ENCODE measurements around the gene GRIN1. TPM values are rescaled to one million over a fixed set of nuclear protein-coding genes. Genes with fewer than 3 reads are reported as not detected.

GRIN1 gene
- total RNA-seq, 2 experiments from 2014 or later: 0.06 to 0.15 TPM

- H3K4me1 ChIP-seq (ENCODE audit: insufficient read depth, low read length, poor library complexity, severe bottlenecking): peaks cover 27% of the 10 kb centered on the region
- TF ChIP-seq EZH2phosphoT487 (IDR thresholded peaks at IDR 0.05; ENCODE audit: borderline replicate concordance, low read depth, low read length) (no peak), CTCF (conservative IDR thresholded peaks at IDR 0.05; ENCODE audit: low read length) (no peak)
- H3K9me2 ChIP-seq (ENCODE audit: insufficient read depth, low read length): no peaks in the 10 kb centered on the region
- peak overlapping the region; percentile 94 for H3K4me3 ChIP-seq (ENCODE audit: low read depth, low read length, poor library complexity, severe bottlenecking)
- H3K4me2 ChIP-seq (ENCODE audit: low read length): peak overlapping the region; percentile 80
- no peak overlapping the region for H2AFZ ChIP-seq (ENCODE audit: low read length)
- H3K36me3 ChIP-seq (ENCODE audit: insufficient read depth, low read length): peaks cover 54% of the 10 kb centered on the region
- BruUV-seq (replicated peaks): no TSS peak
- H3K9me3 ChIP-seq (ENCODE audit: low read length): no peaks in the 10 kb centered on the region
- peaks cover 6% of the 10 kb centered on the region; the same call in 1 of the 2 replicates for H4K20me1 ChIP-seq (ENCODE audit: insufficient read depth, low read length)
- ChIA-PET POLR2A (interaction anchor here (3.2 kb wide), 1 partner anchor 14 kb away, joined by 16 read pairs; the partner anchor contains the start of gene TPRN), CTCF (ENCODE audit: unreplicated experiment) (interaction anchor here (0.5 kb wide), 1 partner anchor 148 kb away, joined by 3 read pairs; no protein-coding TSS in a partner anchor)
- intact Hi-C loops (cut with micrococcal nuclease; ENCODE audit: unreplicated experiment): loop anchor here (5.0 kb wide), 1 partner anchor 70 kb away; no protein-coding TSS in a partner anchor
- H3K27ac ChIP-seq (ENCODE audit: low read depth, low read length, poor library complexity, severe bottlenecking): no peak overlapping the region
- peaks cover 32% of the 10 kb centered on the region for H3K79me2 ChIP-seq (ENCODE audit: insufficient read depth, low read depth, low read length)
- no peak for DNase-seq (ENCODE audit: low spot score)
These were observed 48.4 kb downstream of the GRIN1 start for GRCh38 chr9:137187386-137187785.

GRCh38 chr9:137188086-137188489 lies 49.1 kb downstream of the GRIN1 start:
- Histone ChIP-seq H2AFZ (ENCODE audit: low read length) (peak overlapping the region; percentile 53; the same call in 1 of the 2 replicates), H3K36me3 (ENCODE audit: insufficient read depth, low read length) (peaks cover 47% of the 10 kb centered on the region), H3K79me2 (ENCODE audit: insufficient read depth, low read depth, low read length) (peaks cover 32% of the 10 kb centered on the region), H3K9me3 (ENCODE audit: low read length) (no peaks in the 10 kb centered on the region), H3K4me1 (ENCODE audit: insufficient read depth, low read length, poor library complexity, severe bottlenecking) (peaks cover 27% of the 10 kb centered on the region), H4K20me1 (ENCODE audit: insufficient read depth, low read length) (peaks cover 6% of the 10 kb centered on the region; the same call in 1 of the 2 replicates), H3K4me3 (ENCODE audit: low read depth, low read length, poor library complexity, severe bottlenecking) (peak overlapping the region; percentile 94), H3K27ac (ENCODE audit: low read depth, low read length, poor library complexity, severe bottlenecking) (peak overlapping the region; percentile 92), H3K9me2 (ENCODE audit: insufficient read depth, low read length) (no peaks in the 10 kb centered on the region), H3K4me2 (ENCODE audit: low read length) (peak overlapping the region; percentile 80)
- TF ChIP-seq EZH2phosphoT487 (IDR thresholded peaks at IDR 0.05; ENCODE audit: borderline replicate concordance, low read depth, low read length) (no peak), CTCF (conservative IDR thresholded peaks at IDR 0.05; ENCODE audit: low read length) (no peak)
- POLR2A ChIA-PET: interaction anchor here (1.5 to 3.2 kb wide), 2 partner anchors 13 to 62 kb away, joined by 8 to 16 read pairs; partner anchors contain the start of gene TPRN
- CTCF ChIA-PET (ENCODE audit: unreplicated experiment): interaction anchor here (0.5 to 0.6 kb wide), 2 partner anchors 13 to 148 kb away, joined by 3 read pairs; no protein-coding TSS in a partner anchor
- BruUV-seq (replicated peaks): TSS peak; percentile 90
- intact Hi-C loops (cut with micrococcal nuclease; ENCODE audit: unreplicated experiment): loop anchor here (2.0 to 5.0 kb wide), 3 partner anchors 35 to 71 kb away; partner anchors contain the start of gene RNF208
- no peak for DNase-seq (ENCODE audit: low spot score)
